ENCODE measurements around the gene NBEA.

The NBEA gene

GRCh38 chr13:35387682-35388250 is 445.7 kb downstream of the NBEA start:
- Histone ChIP-seq H4K8ac (ENCODE audit: low read depth, low read length) (no peak overlapping the region), H3K4me3 (ENCODE audit: low read length in 2 of 2) (no peak overlapping the region), H2BK15ac (ENCODE audit: low read length) (no peak overlapping the region), H4K91ac (ENCODE audit: low read depth, low read length, poor library complexity) (no peak overlapping the region), H3K79me1 (ENCODE audit: low read depth, low read length) (no peaks in the 10 kb centered on the region), H3K9ac (ENCODE audit: low read depth, low read length, poor library complexity) (no peak overlapping the region), H3K4ac (ENCODE audit: low read length) (no peak overlapping the region), H2AFZ (ENCODE audit: low read length) (peak overlapping the region; percentile 25), H3K23ac (ENCODE audit: low read depth, low read length, poor library complexity) (no peak overlapping the region), H3K18ac (ENCODE audit: low read length) (no peak overlapping the region), H2BK5ac (ENCODE audit: low read length) (no peak overlapping the region), H2BK120ac (ENCODE audit: low read depth, low read length) (no peak overlapping the region), H2BK12ac (ENCODE audit: low read length) (no peak overlapping the region), H3K14ac (ENCODE audit: low read length) (no peak overlapping the region), H3K36me3 (replicated peaks in 1 of 2; ENCODE audit: control insufficient read depth in 2 of 2, insufficient read depth in 2 of 2, low read length in 2 of 2) (no peaks in the 10 kb centered on the region), H3K9me3 (replicated peaks in 1 of 2; ENCODE audit: control insufficient read depth in 2 of 2, insufficient read depth in 1 of 2, low read depth in 1 of 2, low read length in 2 of 2) (no peaks in the 10 kb centered on the region), H3K27ac (replicated peaks; ENCODE audit: low read length) (no peak overlapping the region), H2AK5ac (ENCODE audit: low read depth, low read length) (no peak overlapping the region), H3K4me2 (ENCODE audit: insufficient read depth, low read length, poor library complexity, severe bottlenecking) (no peak overlapping the region), H3K4me1 (ENCODE audit: control insufficient read depth in 2 of 2, insufficient read depth in 1 of 2, low read depth in 1 of 2, low read length in 2 of 2) (peaks cover 1 to 21% of the 10 kb centered on the region in 2 donors), H3K27me3 (ENCODE audit: control insufficient read depth in 3 of 3, insufficient read depth in 3 of 3, low read depth in 1 of 3, low read length in 3 of 3) (no peaks in the 10 kb centered on the region)
- 100% methylated on average over 1 of the region's 6 CpGs; no CpG with 5 or more reads in 1 of the 2 donors for WGBS, 2 donors (ENCODE audit: extremely low coverage in 2 of 2, insufficient read length in 2 of 2, insufficient replicate concordance in 1 of 2)
- no peak for DNase-seq (ENCODE audit: low spot score)

GRCh38 chr13:35388441-35389355 is 446.6 kb downstream of the NBEA start:
- H3K27ac ChIP-seq (replicated peaks; ENCODE audit: low read length): no peak overlapping the region
- H2BK120ac ChIP-seq (ENCODE audit: low read depth, low read length): no peak overlapping the region
- no peaks in the 10 kb centered on the region for H3K79me1 ChIP-seq (ENCODE audit: low read depth, low read length)
- no peak overlapping the region for H4K91ac ChIP-seq (ENCODE audit: low read depth, low read length, poor library complexity)
- H3K36me3 ChIP-seq (replicated peaks in 1 of 2; ENCODE audit: control insufficient read depth in 2 of 2, insufficient read depth in 2 of 2, low read length in 2 of 2): no peaks in the 10 kb centered on the region
- WGBS, 2 donors (ENCODE audit: extremely low coverage in 2 of 2, insufficient read length in 2 of 2, insufficient replicate concordance in 1 of 2): no CpG with 5 or more reads among the region's 5 CpGs
- H3K4ac ChIP-seq (ENCODE audit: low read length): no peak overlapping the region
- H4K8ac ChIP-seq (ENCODE audit: low read depth, low read length): no peak overlapping the region
- H3K4me1 ChIP-seq (ENCODE audit: control insufficient read depth in 2 of 2, insufficient read depth in 1 of 2, low read depth in 1 of 2, low read length in 2 of 2): peaks cover 1 to 21% of the 10 kb centered on the region in 2 donors
- peak overlapping the region; percentile 82 for H2AFZ ChIP-seq (ENCODE audit: low read length)
- no peak overlapping the region for H2BK5ac ChIP-seq (ENCODE audit: low read length)
- no peak overlapping the region for H2BK12ac ChIP-seq (ENCODE audit: low read length)
- H3K18ac ChIP-seq (ENCODE audit: low read length): no peak overlapping the region
- H3K14ac ChIP-seq (ENCODE audit: low read length): no peak overlapping the region
- no peak overlapping the region for H3K9ac ChIP-seq (ENCODE audit: low read depth, low read length, poor library complexity)
- H3K4me3 ChIP-seq (ENCODE audit: low read length in 2 of 2): peak overlapping the region in 1 of 2 donors; percentile 26
- no peaks in the 10 kb centered on the region for H3K9me3 ChIP-seq (replicated peaks in 1 of 2; ENCODE audit: control insufficient read depth in 2 of 2, insufficient read depth in 1 of 2, low read depth in 1 of 2, low read length in 2 of 2)
- H3K27me3 ChIP-seq (ENCODE audit: control insufficient read depth in 3 of 3, insufficient read depth in 3 of 3, low read depth in 1 of 3, low read length in 3 of 3): no peaks in the 10 kb centered on the region
- no peak overlapping the region for H2AK5ac ChIP-seq (ENCODE audit: low read depth, low read length)
- DNase-seq (ENCODE audit: low spot score): peak; percentile 2
- H2BK15ac ChIP-seq (ENCODE audit: low read length): no peak overlapping the region
- H3K23ac ChIP-seq (ENCODE audit: low read depth, low read length, poor library complexity): no peak overlapping the region
- H3K4me2 ChIP-seq (ENCODE audit: insufficient read depth, low read length, poor library complexity, severe bottlenecking): no peak overlapping the region

GRCh38 chr13:35389535-35389934 is 447.5 kb downstream of the NBEA start:
- Histone ChIP-seq H3K4me1 (ENCODE audit: control insufficient read depth in 2 of 2, insufficient read depth in 1 of 2, low read depth in 1 of 2, low read length in 2 of 2) (peaks cover 1 to 21% of the 10 kb centered on the region in 2 donors), H3K9ac (ENCODE audit: low read depth, low read length, poor library complexity) (no peak overlapping the region), H3K23ac (ENCODE audit: low read depth, low read length, poor library complexity) (no peak overlapping the region), H2BK5ac (ENCODE audit: low read length) (no peak overlapping the region), H3K4me3 (ENCODE audit: low read length in 2 of 2) (no peak overlapping the region), H3K9me3 (replicated peaks in 1 of 2; ENCODE audit: control insufficient read depth in 2 of 2, insufficient read depth in 1 of 2, low read depth in 1 of 2, low read length in 2 of 2) (no peaks in the 10 kb centered on the region), H3K36me3 (replicated peaks in 1 of 2; ENCODE audit: control insufficient read depth in 2 of 2, insufficient read depth in 2 of 2, low read length in 2 of 2) (no peaks in the 10 kb centered on the region), H3K18ac (ENCODE audit: low read length) (no peak overlapping the region), H2AK5ac (ENCODE audit: low read depth, low read length) (no peak overlapping the region), H4K8ac (ENCODE audit: low read depth, low read length) (no peak overlapping the region), H3K27ac (replicated peaks; ENCODE audit: low read length) (no peak overlapping the region), H4K91ac (ENCODE audit: low read depth, low read length, poor library complexity) (no peak overlapping the region), H3K4ac (ENCODE audit: low read length) (no peak overlapping the region), H3K14ac (ENCODE audit: low read length) (no peak overlapping the region), H2BK15ac (ENCODE audit: low read length) (no peak overlapping the region), H3K4me2 (ENCODE audit: insufficient read depth, low read length, poor library complexity, severe bottlenecking) (no peak overlapping the region), H2BK120ac (ENCODE audit: low read depth, low read length) (no peak overlapping the region), H2BK12ac (ENCODE audit: low read length) (no peak overlapping the region), H3K79me1 (ENCODE audit: low read depth, low read length) (no peaks in the 10 kb centered on the region), H2AFZ (ENCODE audit: low read length) (peak overlapping the region; percentile 82), H3K27me3 (ENCODE audit: control insufficient read depth in 3 of 3, insufficient read depth in 3 of 3, low read depth in 1 of 3, low read length in 3 of 3) (no peaks in the 10 kb centered on the region)
- DNase-seq (ENCODE audit: low spot score): no peak

- no peak overlapping the region for H2BK12ac ChIP-seq (ENCODE audit: low read length)
- peaks cover 2 to 3% of the 10 kb centered on the region in 2 donors for H3K9me3 ChIP-seq (replicated peaks in 1 of 2; ENCODE audit: control insufficient read depth in 2 of 2, insufficient read depth in 1 of 2, low read depth in 1 of 2, low read length in 2 of 2)
- no peak for DNase-seq (ENCODE audit: low spot score)
- no peak overlapping the region for H2AK5ac ChIP-seq (ENCODE audit: low read depth, low read length)
- no peak overlapping the region for H4K91ac ChIP-seq (ENCODE audit: low read depth, low read length, poor library complexity)
- H3K4me3 ChIP-seq (ENCODE audit: low read length in 2 of 2): no peak overlapping the region
- no peak overlapping the region for H2AFZ ChIP-seq (ENCODE audit: low read length)
- no peak overlapping the region for H3K14ac ChIP-seq (ENCODE audit: low read length)
- no peaks in the 10 kb centered on the region for H3K79me1 ChIP-seq (ENCODE audit: low read depth, low read length)
- H4K8ac ChIP-seq (ENCODE audit: low read depth, low read length): no peak overlapping the region
- no peak overlapping the region for H3K23ac ChIP-seq (ENCODE audit: low read depth, low read length, poor library complexity)
- no peak overlapping the region for H2BK15ac ChIP-seq (ENCODE audit: low read length)
- no peak overlapping the region for H2BK120ac ChIP-seq (ENCODE audit: low read depth, low read length)
- peaks cover 0 to 17% of the 10 kb centered on the region in 2 donors for H3K4me1 ChIP-seq (ENCODE audit: control insufficient read depth in 2 of 2, insufficient read depth in 1 of 2, low read depth in 1 of 2, low read length in 2 of 2)
- no peak overlapping the region for H3K27ac ChIP-seq (replicated peaks; ENCODE audit: low read length)
- no peak overlapping the region for H2BK5ac ChIP-seq (ENCODE audit: low read length)
- H3K9ac ChIP-seq (ENCODE audit: low read depth, low read length, poor library complexity): no peak overlapping the region
- H3K4ac ChIP-seq (ENCODE audit: low read length): no peak overlapping the region
- no peak overlapping the region for H3K18ac ChIP-seq (ENCODE audit: low read length)
- peaks cover 0 to 2% of the 10 kb centered on the region in 2 donors for H3K36me3 ChIP-seq (replicated peaks in 1 of 2; ENCODE audit: control insufficient read depth in 2 of 2, insufficient read depth in 2 of 2, low read length in 2 of 2)
- no CpG with 5 or more reads among the region's 2 CpGs for WGBS, 2 donors (ENCODE audit: extremely low coverage in 2 of 2, insufficient read length in 2 of 2, insufficient replicate concordance in 1 of 2)
- no peaks in the 10 kb centered on the region for H3K27me3 ChIP-seq (ENCODE audit: control insufficient read depth in 3 of 3, insufficient read depth in 3 of 3, low read depth in 1 of 3, low read length in 3 of 3)
- no peak overlapping the region for H3K4me2 ChIP-seq (ENCODE audit: insufficient read depth, low read length, poor library complexity, severe bottlenecking)
Observed at GRCh38 chr13:35392768-35393167, 450.7 kb downstream of the NBEA start.
